Activated CD8-positive, alpha-beta memory T cell treated with anti-CD3 and anti-CD28 coated beads, Interleukin-2, amount 10 ng/mL, durations not matched to agents 7 days and 5 days (primary cell): ENCODE measurements around the gene B3GNT7. TPM values are rescaled to one million over a fixed set of nuclear protein-coding genes. Genes with fewer than 3 reads are reported as not detected.
"Not testable (repeated sequence)": the region's sequence is repeated elsewhere in the genome, so short reads cannot be mapped to it uniquely, and the experiment has no call there.

Experiments used
- ATAC-seq: fragments of 150-1000 bp; cut with Tn5 transposase; one replicate; pipeline ENCODE4 v1.10.0; 2021; ENCODE audit warnings: moderate library complexity
- CTCF ChIA-PET: fragments of 350-600 bp; sonication (Branson Sonifier 250); formaldehyde crosslinking; loops from one replicate; lab custom pipeline; 2021; ENCODE audit warnings: antibody characterized with exemption; lab: Charles Lee
- DNase-seq: peaks from one replicate; pipeline ENCODE4 v3.0.0-alpha.2; 2020
- H3K27ac Mint-ChIP-seq: one replicate; pipeline ENCODE4 v1.8.0; 2021; ENCODE audit warnings: mild to moderate bottlenecking, mixed read lengths
- H3K27me3 Mint-ChIP-seq: one replicate; pipeline ENCODE4 v1.8.0; 2021; ENCODE audit warnings: mixed read lengths
- H3K36me3 Mint-ChIP-seq: one replicate; pipeline ENCODE4 v1.8.0; 2021; ENCODE audit warnings: mild to moderate bottlenecking, mixed read lengths
- H3K4me1 Mint-ChIP-seq: one replicate; pipeline ENCODE4 v1.8.0; 2021; ENCODE audit warnings: mixed read lengths
- H3K4me3 Mint-ChIP-seq: one replicate; pipeline ENCODE4 v1.8.0; 2021; ENCODE audit warnings: mild to moderate bottlenecking, moderate library complexity, mixed read lengths
- H3K9me3 Mint-ChIP-seq: one replicate; pipeline ENCODE4 v1.8.0; 2022; ENCODE audit warnings: low read depth, mixed read lengths
- total RNA-seq, 2 experiments: library from RNA; stranded (reverse); gene quantifications; one replicate each; pipeline ENCODE4 v1.2.3, GENCODE V29; 2021

B3GNT7 gene
- total RNA-seq, 2 experiments from 2014 or later, result 0.47 to 0.49 TPM

GRCh38 chr2:231371430-231372054 lies 24.0 kb upstream of the B3GNT7 start:
- CTCF ChIA-PET, result no interaction called here
- no peak overlapping the region for H3K27ac Mint-ChIP-seq

GRCh38 chr2:231372326-231372725 lies 23.2 kb upstream of the B3GNT7 start:
- Mint-ChIP-seq H3K9me3 (no peaks in the 10 kb centered on the region), H3K4me3 (no peak overlapping the region), H3K27me3 (peaks cover 2% of the 10 kb centered on the region), H3K27ac (no peak overlapping the region), H3K36me3 (no peaks in the 10 kb centered on the region), H3K4me1 (no peaks in the 10 kb centered on the region)
- ATAC-seq, result no peak
- DNase-seq, result no peak
- CTCF ChIA-PET, result no interaction called here

More at GRCh38 chr2:231371430-231372054, 24.0 kb upstream of the B3GNT7 start:
- H3K4me3 Mint-ChIP-seq, result no peak overlapping the region
- no peaks in the 10 kb centered on the region for H3K27me3 Mint-ChIP-seq
- no peaks in the 10 kb centered on the region for H3K9me3 Mint-ChIP-seq
- H3K4me1 Mint-ChIP-seq, result no peaks in the 10 kb centered on the region
- no peak for DNase-seq
- no peak for ATAC-seq
- H3K36me3 Mint-ChIP-seq, result no peaks in the 10 kb centered on the region

- no peak for DNase-seq
- Mint-ChIP-seq H3K9me3 (no peaks in the 10 kb centered on the region), H3K4me3 (no peak overlapping the region), H3K36me3 (no peaks in the 10 kb centered on the region), H3K27ac (no peak overlapping the region), H3K27me3 (peaks cover 2% of the 10 kb centered on the region), H3K4me1 (no peaks in the 10 kb centered on the region)
- CTCF ChIA-PET, result interaction anchor here (1.2 kb wide), 1 partner anchor 11 kb away, joined by 4 read pairs; no protein-coding TSS in a partner anchor
- no peak for ATAC-seq
Measured at GRCh38 chr2:231373184-231373583, 22.3 kb upstream of the B3GNT7 start.

- no peaks in the 10 kb centered on the region for H3K9me3 Mint-ChIP-seq
- no peaks in the 10 kb centered on the region for H3K4me1 Mint-ChIP-seq
- CTCF ChIA-PET, result interaction anchor here (1.2 to 1.4 kb wide), 2 partner anchors 12 to 22 kb away, joined by 4 read pairs; partner anchors contain the start of gene B3GNT7
- no peak for ATAC-seq
- DNase-seq, result no peak
- H3K36me3 Mint-ChIP-seq, result no peaks in the 10 kb centered on the region
- H3K27ac Mint-ChIP-seq, result no peak overlapping the region
- no peak overlapping the region for H3K4me3 Mint-ChIP-seq
- peaks cover 2% of the 10 kb centered on the region for H3K27me3 Mint-ChIP-seq
Measured at GRCh38 chr2:231373786-231374349, 21.6 kb upstream of the B3GNT7 start.

- Mint-ChIP-seq H3K27ac (no peak overlapping the region), H3K36me3 (no peaks in the 10 kb centered on the region), H3K4me3 (no peak overlapping the region), H3K27me3 (peaks cover 2% of the 10 kb centered on the region), H3K4me1 (no peaks in the 10 kb centered on the region), H3K9me3 (no peaks in the 10 kb centered on the region)
- CTCF ChIA-PET, result interaction anchor here (1.4 kb wide), 1 partner anchor 21 kb away, joined by 4 read pairs; the partner anchor contains the start of gene B3GNT7
- DNase-seq, result no peak
- no peak for ATAC-seq
Measured at GRCh38 chr2:231374771-231375170, 20.7 kb upstream of the B3GNT7 start.

GRCh38 chr2:231375994-231376615 lies 19.4 kb upstream of the B3GNT7 start:
- H3K4me3 Mint-ChIP-seq, H3K36me3 Mint-ChIP-seq, CTCF ChIA-PET, DNase-seq, H3K4me1 Mint-ChIP-seq, H3K27me3 Mint-ChIP-seq, ATAC-seq, H3K27ac Mint-ChIP-seq, H3K9me3 Mint-ChIP-seq: not testable (repeated sequence)

- Mint-ChIP-seq H3K27ac (no peak overlapping the region), H3K4me3 (no peak overlapping the region), H3K4me1 (no peaks in the 10 kb centered on the region), H3K27me3 (peaks cover 4% of the 10 kb centered on the region), H3K9me3 (no peaks in the 10 kb centered on the region), H3K36me3 (no peaks in the 10 kb centered on the region)
- DNase-seq (no peak), ATAC-seq (no peak)
- CTCF ChIA-PET, result no interaction called here
Measured at GRCh38 chr2:231376857-231377256, 18.7 kb upstream of the B3GNT7 start.

GRCh38 chr2:231378026-231378722 lies 17.3 kb upstream of the B3GNT7 start:
- DNase-seq (no peak), ATAC-seq (no peak)
- CTCF ChIA-PET, result no interaction called here
- Mint-ChIP-seq H3K27me3 (peaks cover 4% of the 10 kb centered on the region), H3K4me1 (no peaks in the 10 kb centered on the region), H3K36me3 (no peaks in the 10 kb centered on the region), H3K4me3 (no peak overlapping the region), H3K27ac (no peak overlapping the region), H3K9me3 (no peaks in the 10 kb centered on the region)

- no peak overlapping the region for H3K27ac Mint-ChIP-seq
- ATAC-seq (no peak), DNase-seq (no peak)
- CTCF ChIA-PET, result no interaction called here
- no peaks in the 10 kb centered on the region for H3K36me3 Mint-ChIP-seq
- no peaks in the 10 kb centered on the region for H3K4me1 Mint-ChIP-seq
- H3K4me3 Mint-ChIP-seq, result no peak overlapping the region
- peaks cover 4% of the 10 kb centered on the region for H3K27me3 Mint-ChIP-seq
- no peaks in the 10 kb centered on the region for H3K9me3 Mint-ChIP-seq
Measured at GRCh38 chr2:231379266-231380215, 16.0 kb upstream of the B3GNT7 start.

- CTCF ChIA-PET, result no interaction called here
- DNase-seq (no peak), ATAC-seq (no peak)
- Mint-ChIP-seq H3K4me1 (no peaks in the 10 kb centered on the region), H3K4me3 (no peak overlapping the region), H3K36me3 (no peaks in the 10 kb centered on the region), H3K9me3 (peaks cover 6% of the 10 kb centered on the region), H3K27ac (no peak overlapping the region), H3K27me3 (peaks cover 4% of the 10 kb centered on the region)
Measured at GRCh38 chr2:231380307-231380706, 15.2 kb upstream of the B3GNT7 start.

- no peak for ATAC-seq
- CTCF ChIA-PET, result no interaction called here
- H3K4me1 Mint-ChIP-seq, result no peaks in the 10 kb centered on the region
- no peak overlapping the region for H3K27ac Mint-ChIP-seq
- no peak overlapping the region for H3K4me3 Mint-ChIP-seq
- peaks cover 8% of the 10 kb centered on the region for H3K9me3 Mint-ChIP-seq
- peaks cover 2% of the 10 kb centered on the region for H3K36me3 Mint-ChIP-seq
- no peak for DNase-seq
- H3K27me3 Mint-ChIP-seq, result peaks cover 9% of the 10 kb centered on the region
Measured at GRCh38 chr2:231380991-231381847, 14.3 kb upstream of the B3GNT7 start.

GRCh38 chr2:231382116-231382515 lies 13.4 kb upstream of the B3GNT7 start:
- Mint-ChIP-seq H3K36me3 (peaks cover 2% of the 10 kb centered on the region), H3K27ac (no peak overlapping the region), H3K27me3 (peaks cover 11% of the 10 kb centered on the region), H3K4me1 (no peaks in the 10 kb centered on the region), H3K4me3 (no peak overlapping the region), H3K9me3 (peaks cover 8% of the 10 kb centered on the region)
- ATAC-seq (no peak), DNase-seq (no peak)
- CTCF ChIA-PET, result no interaction called here
